Skin epidermis (tissue), 12 donors: ENCODE data around the gene ZNF107.

ENCODE experiments used
- H3K27ac ChIP-seq, 21 experiments: fragments of 200-600 bp; sonication (generic) in 11 of 21; one replicate each; pipeline ENCODE4 v1.5.0; 2020; ENCODE audit warnings: mild to moderate bottlenecking in 3 of 21, inconsistent platforms in 2 of 21, moderate library complexity in 2 of 21
- H3K4me3 ChIP-seq, 7 experiments: fragments of 200-600 bp; sonication (generic) in 2 of 7; one replicate each; pipeline ENCODE4 v1.5.0; 2020; ENCODE audit warnings: inconsistent platforms in 2 of 7, mild to moderate bottlenecking in 2 of 7, moderate library complexity in 1 of 7

Gene ZNF107

GRCh38 chr7:64665980-64666662 lies at the start of gene ZNF107:
ZNF107 (plus strand) TSS chr7:64666133; CDS start chr7:64666283, 150 bp downstream.
- Histone ChIP-seq H3K4me3 (peak within 1 kb of the TSS; percentile 67 to 98 (median 76)), H3K27ac (peak within 1 kb of the TSS; percentile 24 to 89 (median 81))

GRCh38 chr7:64618785-64619456 lies 47.0 kb upstream of the ZNF107 start:
- H3K4me3 ChIP-seq: no peak overlapping the region
- no peak overlapping the region for H3K27ac ChIP-seq

GRCh38 chr7:64619705-64620104 lies 46.2 kb upstream of the ZNF107 start:
- Histone ChIP-seq H3K4me3 (no peak overlapping the region), H3K27ac (no peak overlapping the region)

- no peak overlapping the region for H3K27ac ChIP-seq
- H3K4me3 ChIP-seq: no peak overlapping the region
Observed at GRCh38 chr7:64621656-64622055, 44.3 kb upstream of the ZNF107 start.

- Histone ChIP-seq H3K4me3 (no peak overlapping the region), H3K27ac (no peak overlapping the region)
Observed at GRCh38 chr7:64625114-64626082, 40.5 kb upstream of the ZNF107 start.

GRCh38 chr7:64626083-64626469 lies 39.9 kb upstream of the ZNF107 start:
- no peak overlapping the region for H3K27ac ChIP-seq
- no peak overlapping the region for H3K4me3 ChIP-seq

- Histone ChIP-seq H3K27ac (no peak overlapping the region), H3K4me3 (no peak overlapping the region)
Observed at GRCh38 chr7:64626557-64626956, 39.4 kb upstream of the ZNF107 start.

- H3K4me3 ChIP-seq: no peak overlapping the region
- peak overlapping the region in 5 of 21 experiments; percentile 5 to 55 (median 19) for H3K27ac ChIP-seq
Observed at GRCh38 chr7:64628192-64628591, 37.7 kb upstream of the ZNF107 start.

- no peak overlapping the region for H3K4me3 ChIP-seq
- peak overlapping the region in 6 of 21 experiments; percentile 6 to 55 (median 24) for H3K27ac ChIP-seq
Observed at GRCh38 chr7:64628721-64629120, 37.2 kb upstream of the ZNF107 start.

GRCh38 chr7:64630496-64630895 lies 35.4 kb upstream of the ZNF107 start:
- Histone ChIP-seq H3K4me3 (no peak overlapping the region), H3K27ac (no peak overlapping the region)

- Histone ChIP-seq H3K27ac (no peak overlapping the region), H3K4me3 (no peak overlapping the region)
Observed at GRCh38 chr7:64632029-64632428, 33.9 kb upstream of the ZNF107 start.

- Histone ChIP-seq H3K4me3 (no peak overlapping the region), H3K27ac (no peak overlapping the region)
Observed at GRCh38 chr7:64633401-64633800, 32.5 kb upstream of the ZNF107 start.

- Histone ChIP-seq H3K4me3 (no peak overlapping the region), H3K27ac (no peak overlapping the region)
Observed at GRCh38 chr7:64634406-64635062, 31.4 kb upstream of the ZNF107 start.

GRCh38 chr7:64636386-64636785 lies 29.5 kb upstream of the ZNF107 start:
- Histone ChIP-seq H3K27ac (no peak overlapping the region), H3K4me3 (no peak overlapping the region)

GRCh38 chr7:64637521-64638445 lies 28.1 kb upstream of the ZNF107 start:
- peak overlapping the region in 8 of 21 experiments; percentile 2 to 63 (median 40) for H3K27ac ChIP-seq

GRCh38 chr7:64638822-64639221 lies 27.1 kb upstream of the ZNF107 start:
- Histone ChIP-seq H3K27ac (peak overlapping the region in 10 of 21 experiments; percentile 2 to 63 (median 47)), H3K4me3 (no peak overlapping the region)

More at GRCh38 chr7:64637521-64638445, 28.1 kb upstream of the ZNF107 start:
- no peak overlapping the region for H3K4me3 ChIP-seq

GRCh38 chr7:64639267-64640001 lies 26.5 kb upstream of the ZNF107 start:
- no peak overlapping the region for H3K4me3 ChIP-seq
- H3K27ac ChIP-seq: peak overlapping the region in 10 of 21 experiments; percentile 6 to 63 (median 50)

GRCh38 chr7:64640504-64640903 lies 25.4 kb upstream of the ZNF107 start:
- Histone ChIP-seq H3K4me3 (no peak overlapping the region), H3K27ac (peak overlapping the region in 3 of 21 experiments; percentile 34 to 63 (median 54))
